Kidney (tissue), 14 donors: Measurements from ENCODE around the gene ATP11A. TPM values are rescaled to one million over a fixed set of nuclear protein-coding genes. Genes with fewer than 3 reads are reported as not detected.

Source experiments
- DNase-seq, 5 donors: peaks; one replicate each; pipeline ENCODE4 v3.0.0-alpha.2; 2013 to 2020
- FAIRE-seq: peaks from 2 replicates; lab custom pipeline; 2012; peaks lifted over from hg19 to GRCh38; lab: Jason Lieb, UNC
- H3K27ac ChIP-seq, 2 donors: one replicate each; pipeline ENCODE4 v1.7.0; 2013; ENCODE audit warnings: low read depth in 2 of 2, low read length in 2 of 2, inconsistent platforms in 1 of 2
- H3K27me3 ChIP-seq: one replicate; pipeline ENCODE4 v1.7.1; 2013; ENCODE audit warnings: low read length, inconsistent platforms; ENCODE audit not compliant: control insufficient read depth, insufficient read depth
- H3K36me3 ChIP-seq, 3 donors: one replicate each; pipeline versions ENCODE4 v1.7.0 to v1.7.1; 2013; ENCODE audit warnings: low read length in 3 of 3, control low read depth in 1 of 3, inconsistent platforms in 1 of 3; ENCODE audit not compliant: insufficient read depth in 3 of 3, control insufficient read depth in 2 of 3
- H3K4me1 ChIP-seq, 3 donors: one replicate each; pipeline versions ENCODE4 v1.7.0 to v1.7.1; 2013; ENCODE audit warnings: low read length in 3 of 3, inconsistent platforms in 1 of 3, low read depth in 1 of 3; ENCODE audit not compliant: control insufficient read depth in 2 of 3, insufficient read depth in 2 of 3
- H3K4me3 ChIP-seq, 3 donors: one replicate each; pipeline versions ENCODE4 v1.7.0 to v1.8.1; 2013; ENCODE audit warnings: low read length in 3 of 3, control low read depth in 1 of 3, inconsistent platforms in 1 of 3
- H3K9ac ChIP-seq, 3 donors: one replicate each; pipeline versions ENCODE4 v1.7.0 to v1.7.1; 2013; ENCODE audit warnings: low read length in 3 of 3, control low read depth in 1 of 3, inconsistent platforms in 1 of 3
- H3K9me3 ChIP-seq, 3 donors: one replicate each; pipeline versions ENCODE4 v1.7.0 to v1.7.1; 2013; ENCODE audit warnings: low read length in 3 of 3, control low read depth in 1 of 3, inconsistent platforms in 1 of 3; ENCODE audit not compliant: control insufficient read depth in 2 of 3, insufficient read depth in 1 of 3
- intact Hi-C: fragments of 100-400 bp; cut with DNase I; formaldehyde crosslinking; loops from one replicate; pipeline ENCODE4 v1.11.1; 2022
- polyA plus RNA-seq: library from polyadenylated mRNA; stranded (reverse); fragments of 350-450 nt; fragmentation: Illumina TruSeq; extraction: RNeasy Lipid Tissue Mini Kit (QIAGEN cat#74804); gene quantifications from one replicate; pipeline ENCODE4 v1.2.3, GENCODE V29; 2014; ENCODE audit warnings: low read depth, low replicate concordance; ENCODE audit not compliant: insufficient read depth
- total RNA-seq: library from RNA; stranded (reverse); fragmentation: NEBNext Ultra II Directional; extraction: Animal tissue kit (Norgen Biotek cat#: 25700); gene quantifications from one replicate; pipeline ENCODE4 v1.2.1, GENCODE V29; 2021
- TF ChIP-seq, protein P1 (sequence below): IDR thresholded peaks from 3 replicates; pipeline ENCODE4 v1.5.1; 2012; ENCODE audit warnings: mild to moderate bottlenecking, moderate library complexity, borderline replicate concordance; ENCODE audit not compliant: insufficient read depth; ENCODE audit errors: extremely low read depth
- donor health status: control.
- donor health status: control.
- donor health status: control.
- donor health status: control.
- donor health status: control.
- donor health status: DM: yes; HTN: yes; CAD: no.
- donor health status: Normal renal cell carcinoma (clear cell type).

Gene ATP11A
- total and polyA plus RNA-seq, 2 donors from 2014 or later, result 4.9 to 212 TPM

- intact Hi-C loops, result no loop called here
- TF ChIP-seq, protein P1, sequence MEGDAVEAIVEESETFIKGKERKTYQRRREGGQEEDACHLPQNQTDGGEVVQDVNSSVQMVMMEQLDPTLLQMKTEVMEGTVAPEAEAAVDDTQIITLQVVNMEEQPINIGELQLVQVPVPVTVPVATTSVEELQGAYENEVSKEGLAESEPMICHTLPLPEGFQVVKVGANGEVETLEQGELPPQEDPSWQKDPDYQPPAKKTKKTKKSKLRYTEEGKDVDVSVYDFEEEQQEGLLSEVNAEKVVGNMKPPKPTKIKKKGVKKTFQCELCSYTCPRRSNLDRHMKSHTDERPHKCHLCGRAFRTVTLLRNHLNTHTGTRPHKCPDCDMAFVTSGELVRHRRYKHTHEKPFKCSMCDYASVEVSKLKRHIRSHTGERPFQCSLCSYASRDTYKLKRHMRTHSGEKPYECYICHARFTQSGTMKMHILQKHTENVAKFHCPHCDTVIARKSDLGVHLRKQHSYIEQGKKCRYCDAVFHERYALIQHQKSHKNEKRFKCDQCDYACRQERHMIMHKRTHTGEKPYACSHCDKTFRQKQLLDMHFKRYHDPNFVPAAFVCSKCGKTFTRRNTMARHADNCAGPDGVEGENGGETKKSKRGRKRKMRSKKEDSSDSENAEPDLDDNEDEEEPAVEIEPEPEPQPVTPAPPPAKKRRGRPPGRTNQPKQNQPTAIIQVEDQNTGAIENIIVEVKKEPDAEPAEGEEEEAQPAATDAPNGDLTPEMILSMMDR, result no peak
- H3K4me1 ChIP-seq, result peaks cover 0 to 14% (median 14%) of the 10 kb centered on the region in 3 donors
- FAIRE-seq (no peak), DNase-seq (no peak)
- no peaks in the 10 kb centered on the region for H3K27me3 ChIP-seq
- no peaks in the 10 kb centered on the region for H3K9me3 ChIP-seq
- H3K36me3 ChIP-seq, result no peaks in the 10 kb centered on the region
- no peak overlapping the region for H3K27ac ChIP-seq
- no peak overlapping the region for H3K9ac ChIP-seq
- H3K4me3 ChIP-seq, result no peak overlapping the region
Observed at GRCh38 chr13:112844879-112845278, 155.0 kb downstream of the ATP11A start.

GRCh38 chr13:112845511-112846144 is 155.8 kb downstream of the ATP11A start:
- Histone ChIP-seq H3K36me3 (no peaks in the 10 kb centered on the region), H3K27ac (no peak overlapping the region), H3K4me3 (no peak overlapping the region), H3K27me3 (no peaks in the 10 kb centered on the region), H3K9me3 (no peaks in the 10 kb centered on the region), H3K4me1 (peaks cover 0 to 14% (median 14%) of the 10 kb centered on the region in 3 donors), H3K9ac (no peak overlapping the region)
- intact Hi-C loops, result no loop called here
- DNase-seq (no peak), FAIRE-seq (no peak)
- TF ChIP-seq, protein P1, result no peak

- Histone ChIP-seq H3K4me1 (peaks cover 0 to 14% (median 14%) of the 10 kb centered on the region in 3 donors), H3K4me3 (no peak overlapping the region), H3K27me3 (no peaks in the 10 kb centered on the region), H3K36me3 (peaks cover 0 to 5% (median 0%) of the 10 kb centered on the region in 3 donors), H3K27ac (no peak overlapping the region), H3K9ac (no peak overlapping the region), H3K9me3 (no peaks in the 10 kb centered on the region)
- DNase-seq, result no peak
- intact Hi-C loops, result no loop called here
- no peak for FAIRE-seq
- TF ChIP-seq, protein P1, result no peak
Observed at GRCh38 chr13:112846411-112847115, 156.7 kb downstream of the ATP11A start.
